Measurements from ENCODE around the gene SIGLEC8.

DNA sequence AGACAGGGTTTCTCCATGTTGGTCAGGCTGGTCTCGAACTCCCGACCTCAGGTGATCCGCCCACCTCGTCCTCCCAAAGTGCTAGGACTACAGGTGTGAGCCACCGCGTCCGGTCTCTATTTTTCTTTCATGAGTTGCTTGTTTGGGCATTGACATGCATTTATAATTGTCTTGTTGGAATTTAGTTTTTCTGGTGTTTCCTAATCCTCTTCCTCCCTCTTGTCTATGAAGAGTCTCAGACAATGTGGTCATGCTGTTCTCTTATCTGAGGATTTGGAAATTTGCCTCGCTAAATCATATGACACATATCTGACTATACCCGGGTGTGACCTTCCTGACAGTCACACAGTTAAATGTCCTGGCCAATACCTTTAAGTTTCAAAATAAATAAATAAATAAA lies 12.7 kb upstream of the SIGLEC8 start:
- TF ChIP-seq FOXK2 (IDR thresholded peaks at IDR 0.05): no peak
- TF ChIP-seq BHLHE40 (IDR thresholded peaks at IDR 0.05; ENCODE audit: borderline replicate concordance): no peak
- no peak for TF ChIP-seq FOXM1 (IDR thresholded peaks at IDR 0.05; ENCODE audit: borderline replicate concordance)
- TF ChIP-seq L3MBTL2 (conservative IDR thresholded peaks at IDR 0.05): no peak
